ENCODE results near the gene C1QL2.

Gene C1QL2

DNA sequence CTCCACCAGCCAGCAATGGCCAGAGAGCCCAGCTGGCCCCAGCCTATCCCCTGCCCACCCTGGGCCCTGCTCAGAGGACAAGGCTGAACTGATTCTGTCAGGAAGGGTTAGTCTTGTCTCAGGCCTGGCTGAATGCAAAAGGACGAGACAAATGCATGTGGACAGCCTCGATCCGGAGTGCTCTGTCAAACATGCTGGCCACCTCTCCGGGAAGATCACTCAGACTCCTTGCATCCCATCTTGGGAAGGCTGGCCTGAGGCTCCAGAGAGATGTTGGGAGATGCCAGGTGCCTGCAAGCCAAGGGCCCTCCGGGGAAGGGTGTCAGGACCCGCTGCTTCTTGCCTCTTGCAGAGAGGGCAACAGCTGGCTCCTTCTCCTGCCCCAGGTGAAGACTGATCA, 20.2 kb upstream of the C1QL2 start:
- DNase-seq, result no peak

DNA sequence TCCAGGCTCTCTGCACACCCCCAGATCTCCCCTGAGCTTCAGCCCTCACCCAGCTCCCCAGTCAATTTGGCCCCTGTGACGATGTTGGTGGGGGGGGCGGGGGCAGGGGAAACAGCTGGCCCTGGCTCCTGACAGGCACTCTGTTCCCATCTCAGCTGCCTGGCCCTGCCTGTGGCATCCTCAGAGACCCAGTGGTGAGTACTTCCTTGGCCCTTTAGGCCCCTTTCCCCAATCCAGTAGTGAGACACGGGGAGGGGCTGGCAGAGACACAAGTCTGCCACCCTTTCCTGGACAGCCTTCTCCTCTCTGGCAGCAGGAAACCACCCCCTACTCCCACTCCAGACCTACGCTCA, 19.3 kb upstream of the C1QL2 start:
- DNase-seq, result no peak

DNA sequence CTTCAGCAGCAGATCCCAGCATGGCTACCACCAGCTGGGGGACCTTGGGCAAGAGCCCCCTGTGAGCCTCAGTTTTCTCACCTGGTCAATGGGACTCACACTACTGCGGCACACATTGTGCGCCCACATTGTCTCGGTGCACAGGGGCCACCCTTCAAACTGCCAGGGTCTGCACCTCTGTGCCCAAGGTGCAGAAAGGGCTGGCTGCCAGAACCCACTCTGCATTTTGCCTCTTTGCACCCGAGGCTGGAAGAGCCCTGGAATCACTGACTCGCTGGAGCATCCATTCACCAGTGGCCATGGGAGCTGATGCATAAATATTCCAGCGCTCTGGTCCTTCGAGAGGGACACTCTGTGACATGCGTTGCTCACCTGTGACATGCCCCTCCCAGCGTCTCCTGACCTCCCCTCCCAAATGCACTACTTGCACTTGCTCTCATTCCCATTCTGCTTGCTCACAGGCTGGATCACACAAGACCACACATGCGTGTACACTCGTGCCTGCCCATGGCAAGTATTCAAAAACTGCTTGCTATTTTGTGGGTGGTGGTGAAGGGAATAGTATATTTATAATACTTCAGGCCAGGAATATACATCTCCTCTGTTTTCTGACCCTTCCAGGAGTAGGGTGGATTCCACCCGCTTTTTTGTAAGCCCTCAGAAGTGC, 18.8 kb upstream of the C1QL2 start:
- no peak for DNase-seq

DNA sequence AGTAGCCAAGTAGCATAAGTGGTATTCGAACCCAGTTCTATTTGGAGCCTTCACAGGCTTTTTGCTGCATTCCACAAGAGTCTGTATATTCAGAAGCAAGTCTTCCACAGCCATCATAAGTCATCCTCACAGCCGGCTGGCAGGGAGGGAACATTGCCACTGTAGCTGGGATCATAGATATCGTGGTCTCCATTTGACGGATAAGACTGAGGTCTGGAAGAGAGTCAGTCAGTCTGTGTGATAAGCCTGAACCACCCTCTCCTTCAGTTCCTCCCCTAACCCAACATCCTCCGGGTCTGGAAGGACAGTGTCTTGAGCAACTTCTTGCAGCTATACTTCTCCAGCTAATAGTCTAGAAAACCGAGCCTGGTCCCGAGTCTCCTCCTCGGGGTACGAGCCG, 17.0 kb upstream of the C1QL2 start:
- DNase-seq, result no peak

DNA sequence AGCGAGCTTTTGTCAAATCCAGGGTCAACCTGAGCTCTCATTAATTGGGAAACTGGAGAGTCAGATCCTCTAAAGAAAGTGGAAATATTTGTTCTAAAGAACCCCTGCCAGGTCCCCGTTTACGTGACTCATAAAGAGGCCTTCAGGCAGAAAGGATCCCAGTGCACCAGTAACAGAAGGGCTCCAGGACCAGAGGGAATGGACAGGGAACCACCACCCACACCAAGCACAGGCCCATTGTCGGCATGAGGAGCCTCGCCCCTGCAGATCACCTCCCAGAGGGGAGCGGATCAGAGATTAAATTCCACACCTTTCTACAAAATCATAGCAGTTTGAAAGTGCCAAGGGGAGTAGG, 16.4 kb upstream of the C1QL2 start:
- DNase-seq, result no peak

DNA sequence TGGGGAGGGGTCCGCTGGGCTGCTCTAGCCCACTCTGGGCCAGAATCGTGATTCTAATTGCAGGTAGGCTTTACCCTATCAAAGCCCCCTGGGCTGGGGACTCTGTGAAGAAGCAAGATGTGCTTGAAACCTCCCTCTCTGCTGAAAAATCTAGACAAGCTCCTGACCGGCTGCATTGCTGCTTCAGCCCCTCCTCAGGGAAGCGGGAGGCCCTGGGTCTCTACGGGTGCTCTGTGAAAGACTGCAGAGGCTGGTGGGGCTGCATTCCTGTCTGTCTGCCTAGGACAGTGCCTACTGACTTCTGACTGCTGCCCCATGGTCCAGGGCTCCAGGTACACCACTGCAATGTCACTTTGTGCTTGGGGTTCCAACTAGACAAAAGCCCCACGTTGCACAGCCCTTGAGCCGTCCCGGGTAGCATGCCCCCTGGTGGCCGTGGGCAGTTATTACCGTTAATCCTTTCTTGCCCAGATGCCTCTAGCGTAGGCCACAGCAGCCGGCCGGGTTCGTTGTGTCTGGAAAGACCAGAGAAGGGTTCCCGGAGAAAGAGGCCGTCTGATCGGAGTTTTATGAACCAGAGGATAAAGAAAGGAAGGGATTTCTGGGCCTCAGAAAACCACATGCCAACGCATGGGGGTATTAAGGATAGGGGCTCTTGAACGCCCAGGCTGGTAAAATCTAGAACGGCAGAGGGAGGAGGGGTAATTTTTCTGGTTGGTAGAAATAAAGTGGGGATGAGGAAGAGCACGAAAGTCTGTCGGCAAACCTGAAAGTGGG, 15.9 kb upstream of the C1QL2 start:
- DNase-seq, result peak; percentile 24

GRCh38 chr2:119173556-119174060, 15.1 kb upstream of the C1QL2 start:
- DNase-seq, result no peak

DNA sequence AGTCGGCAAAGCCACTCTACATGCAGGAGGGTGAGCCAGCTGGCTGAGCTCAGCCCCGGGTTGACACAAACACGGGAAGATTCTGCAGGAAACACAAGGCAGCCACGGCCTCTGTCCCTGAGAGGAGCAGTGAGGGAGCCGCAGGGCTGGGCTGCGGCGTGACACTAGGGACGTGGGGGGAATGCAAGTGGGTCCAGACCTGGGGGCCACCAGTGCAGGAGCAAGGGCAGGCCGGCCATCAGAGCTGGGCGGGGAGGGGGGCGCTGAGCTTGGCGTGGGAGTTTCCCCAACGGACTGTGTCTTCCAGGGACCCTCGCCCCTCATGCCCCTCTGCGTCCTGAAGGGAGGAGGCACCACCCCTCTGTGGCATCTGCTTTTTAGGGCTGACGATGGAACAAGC, 12.0 kb upstream of the C1QL2 start:
- DNase-seq, result no peak

DNA sequence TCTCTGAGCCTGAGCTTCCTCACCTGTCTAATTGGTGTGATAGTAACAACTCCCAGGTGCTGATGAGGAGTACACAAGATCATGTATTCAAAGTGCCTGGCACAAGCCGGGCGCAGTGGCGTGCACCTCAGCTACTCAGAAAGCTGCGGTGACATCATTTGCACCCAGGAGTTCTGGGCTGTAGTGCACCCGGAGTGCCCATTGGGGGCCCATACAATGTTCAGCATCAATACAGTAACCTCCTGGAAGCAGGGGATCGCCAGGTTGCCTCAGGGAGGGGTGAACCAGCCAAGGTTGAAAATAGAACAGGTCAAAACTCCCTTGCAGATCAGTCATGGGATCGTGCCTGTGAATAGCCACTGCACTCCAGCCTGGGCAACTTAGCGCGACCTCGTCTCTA, 11.2 kb upstream of the C1QL2 start:
- DNase-seq, result no peak

DNA sequence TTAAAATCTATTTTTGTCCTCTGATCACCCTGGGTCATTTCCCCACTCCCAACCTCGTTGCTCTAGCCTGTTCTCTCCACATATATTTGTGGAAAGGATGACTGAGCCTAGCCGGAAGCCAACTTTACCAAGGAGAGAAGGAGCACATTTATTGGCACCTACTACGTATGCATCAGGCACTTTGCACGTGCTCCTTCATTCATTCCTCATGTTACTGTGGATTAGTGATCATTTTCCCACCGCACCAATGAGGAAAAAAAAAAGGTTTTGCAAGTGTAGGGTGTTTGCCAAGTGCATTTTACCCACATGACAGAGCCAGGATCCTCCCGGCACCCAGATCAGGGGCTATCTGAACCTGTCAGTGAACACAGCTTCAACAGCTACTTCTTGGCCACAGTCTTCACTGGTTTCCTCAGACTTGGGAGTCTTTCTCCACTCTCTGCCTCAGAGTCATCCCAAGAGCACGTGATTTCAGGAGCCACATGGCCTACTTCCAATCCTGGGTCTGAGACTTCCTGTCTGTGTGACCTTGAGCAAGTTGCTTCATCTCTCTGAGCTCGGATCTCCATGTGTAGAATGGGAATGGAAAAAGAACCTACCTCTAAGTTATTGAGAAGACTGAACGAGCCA, 1.9 kb upstream of the C1QL2 start:
- DNase-seq, result no peak

- no peak for DNase-seq
These were observed 570 bp downstream of the C1QL2 start for GRCh38 chr2:119157850-119158511.

DNA sequence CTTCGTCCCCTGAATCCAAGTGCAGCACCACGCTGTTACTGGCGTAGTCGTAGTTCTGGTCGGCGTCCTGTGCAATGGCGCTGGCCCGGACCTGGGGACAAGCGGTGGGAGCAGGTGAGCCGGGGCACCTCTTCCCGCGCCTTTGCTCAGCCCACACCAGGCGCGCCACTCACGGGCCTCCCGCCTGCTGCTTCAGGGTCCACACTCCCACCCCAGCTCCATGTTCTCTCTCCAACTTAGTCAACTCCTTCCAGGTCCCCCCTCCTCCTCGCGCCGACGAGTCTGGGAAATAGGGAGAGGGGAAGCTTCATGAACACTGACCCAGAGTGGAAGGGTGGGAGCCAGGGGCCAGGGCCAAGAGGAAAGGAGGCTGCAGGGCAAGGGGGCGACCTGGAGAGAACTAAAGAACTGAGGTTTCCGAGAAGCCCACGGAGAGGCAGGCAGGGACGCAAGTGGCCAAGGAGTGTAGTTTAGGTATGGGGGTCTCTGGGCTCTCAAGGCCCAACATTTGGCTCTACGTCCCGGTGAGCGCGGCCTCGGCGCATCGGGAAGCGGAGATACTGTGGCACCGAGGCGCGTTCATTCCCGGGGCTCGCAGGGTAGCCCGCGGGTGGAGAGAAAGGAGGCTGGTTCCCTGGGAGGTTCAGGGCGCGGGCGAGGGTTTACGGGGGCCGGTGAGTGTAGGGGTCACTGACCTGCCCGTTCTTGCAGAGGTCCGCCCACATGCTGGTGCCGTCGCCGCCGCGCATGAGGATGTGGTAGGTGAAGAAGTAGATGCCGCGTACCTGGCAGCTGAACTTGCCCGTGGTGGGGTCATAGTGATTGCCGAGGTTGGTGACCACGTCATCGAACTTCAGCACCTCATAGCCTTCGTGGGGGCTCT, 1.4 kb downstream of the C1QL2 start:
- DNase-seq, result no peak

GRCh38 chr2:119156105-119156890, 2.3 kb downstream of the C1QL2 start:
- no peak for DNase-seq

- DNase-seq, result no peak
These were observed 2.9 kb downstream of the C1QL2 start for GRCh38 chr2:119155633-119156032.

- DNase-seq, result no peak
These were observed 4.5 kb downstream of the C1QL2 start for GRCh38 chr2:119154076-119154475.

GRCh38 chr2:119149611-119150010, 8.9 kb downstream of the C1QL2 start:
- DNase-seq, result no peak

GRCh38 chr2:119147776-119148715, 10.5 kb downstream of the C1QL2 start:
- no peak for DNase-seq

DNA sequence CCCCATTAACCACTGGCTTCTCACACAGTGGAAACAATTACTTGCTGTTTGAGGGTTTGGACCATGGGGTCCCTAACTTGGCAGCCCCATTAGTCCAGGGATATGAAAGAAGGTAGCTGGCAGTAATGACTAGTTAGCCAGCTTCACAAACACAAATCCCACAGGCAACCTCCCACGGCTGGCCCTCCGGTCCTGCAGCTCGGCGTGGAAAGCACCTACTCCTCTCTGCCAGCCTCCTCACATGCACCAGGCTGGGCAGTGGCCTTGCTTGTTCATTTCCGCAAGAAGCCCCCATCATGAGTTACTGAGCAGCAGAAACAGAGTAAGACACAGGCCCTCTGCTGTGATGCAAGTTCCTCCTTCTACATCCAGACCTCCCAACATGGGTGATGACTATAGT, 13.7 kb downstream of the C1QL2 start:
- DNase-seq, result no peak

DNA sequence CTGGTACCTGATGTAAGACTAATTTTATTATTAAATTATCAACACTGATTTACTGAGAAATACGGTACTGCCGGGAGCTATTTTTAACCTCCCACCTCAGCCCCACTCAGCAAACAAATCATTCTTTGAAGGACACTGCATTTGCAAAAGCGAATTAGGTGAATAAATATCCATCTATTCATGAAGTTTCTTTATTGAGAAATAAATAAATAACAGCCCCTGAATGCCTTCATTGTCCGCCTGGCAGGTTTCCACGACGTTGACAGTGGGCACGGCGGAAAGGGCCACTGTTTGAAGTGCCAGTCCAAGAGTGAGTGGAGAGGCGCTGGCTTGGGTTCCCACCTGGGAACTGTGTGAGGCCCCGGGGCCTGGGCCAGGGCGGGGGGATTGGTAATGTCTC, 15.7 kb downstream of the C1QL2 start:
- DNase-seq, result no peak

DNA sequence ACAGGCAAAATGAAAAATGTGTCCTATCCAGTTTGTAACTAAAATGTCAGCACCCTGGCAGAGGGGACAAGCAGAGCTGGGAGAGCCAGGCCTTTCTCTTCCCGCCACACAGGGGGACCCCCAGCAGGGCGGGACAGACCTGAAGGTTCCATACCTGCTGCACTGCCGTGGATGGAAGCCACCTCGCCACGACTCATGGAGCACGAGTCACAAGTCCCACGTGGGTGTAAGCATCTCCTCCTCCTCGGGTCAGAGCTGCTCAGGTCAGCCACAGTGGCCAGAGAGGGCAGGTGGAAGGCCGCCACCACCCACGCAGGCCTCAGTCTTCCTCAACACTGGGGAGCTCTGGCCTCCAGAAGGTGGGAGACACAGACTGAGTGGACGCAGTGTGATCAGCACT, 21.0 kb downstream of the C1QL2 start:
- no peak for DNase-seq

DNA sequence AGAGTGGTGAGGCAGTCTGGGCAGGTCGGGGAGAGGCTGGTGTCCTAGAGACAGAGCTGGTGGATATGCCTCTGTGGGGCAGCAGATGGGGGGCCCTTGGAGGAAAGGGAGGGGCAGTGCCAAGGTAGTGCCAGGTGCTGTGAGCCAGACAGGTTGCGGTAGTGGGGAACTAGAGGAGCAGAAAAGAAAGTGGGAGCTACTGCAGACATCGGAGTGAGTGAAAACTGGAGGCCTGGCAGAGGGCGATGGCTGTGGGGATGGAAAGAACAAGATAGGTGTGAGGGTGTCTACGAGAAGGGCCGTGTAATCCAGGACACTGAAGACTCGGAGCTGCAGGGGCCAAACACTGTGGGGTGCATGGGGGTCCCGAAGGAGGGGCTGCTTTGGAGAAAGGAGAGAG, 21.7 kb downstream of the C1QL2 start:
- no peak for DNase-seq
